ENCODE measurements around the gene IL18R1. TPM values are rescaled to one million over a fixed set of nuclear protein-coding genes. Genes with fewer than 3 reads are reported as not detected.

Gene IL18R1
- total RNA-seq, 2 experiments from 2014 or later: 19.2 to 22.1 TPM

GRCh38 chr2:102356741-102357140 lies 1.1 kb downstream of the IL18R1 start:
- peaks cover under 1% of the 10 kb centered on the region for H3K9me3 Mint-ChIP-seq
- peak overlapping the region; percentile 99 for H3K27ac Mint-ChIP-seq
- no peaks in the 10 kb centered on the region for H3K27me3 Mint-ChIP-seq
- peaks cover 51% of the 10 kb centered on the region for H3K4me1 Mint-ChIP-seq
- peaks cover 28% of the 10 kb centered on the region for H3K36me3 Mint-ChIP-seq (ENCODE audit: low read depth)
- POLR2A ChIA-PET: no interaction called here
- DNase-seq: no peak
- CTCF ChIA-PET: interaction anchor here (0.7 to 4.6 kb wide), 10 partner anchors 12 to 116 kb away, joined by 3 to 23 read pairs (median 4); no protein-coding TSS in a partner anchor
- peak overlapping the region; percentile 99 for H3K4me3 Mint-ChIP-seq

GRCh38 chr2:102357937-102358336 lies 2.3 kb downstream of the IL18R1 start:
- peaks cover 39% of the 10 kb centered on the region for H3K36me3 Mint-ChIP-seq (ENCODE audit: low read depth)
- peak overlapping the region; percentile 64 for H3K27ac Mint-ChIP-seq
- CTCF ChIA-PET: interaction anchor here (0.7 to 4.6 kb wide), 4 partner anchors 86 to 467 kb away, joined by 3 to 23 read pairs (median 3); no protein-coding TSS in a partner anchor
- H3K9me3 Mint-ChIP-seq: peaks cover 7% of the 10 kb centered on the region
- no peak for DNase-seq
- peak overlapping the region; percentile 99 for H3K4me3 Mint-ChIP-seq
- POLR2A ChIA-PET: no interaction called here
- H3K4me1 Mint-ChIP-seq: peaks cover 53% of the 10 kb centered on the region
- no peaks in the 10 kb centered on the region for H3K27me3 Mint-ChIP-seq

GRCh38 chr2:102358496-102358895 lies 2.9 kb downstream of the IL18R1 start:
- Mint-ChIP-seq H3K4me1 (peaks cover 53% of the 10 kb centered on the region), H3K9me3 (peaks cover 13% of the 10 kb centered on the region), H3K4me3 (peak overlapping the region; percentile 99), H3K27ac (peak overlapping the region; percentile 43), H3K36me3 (ENCODE audit: low read depth) (peaks cover 44% of the 10 kb centered on the region), H3K27me3 (no peaks in the 10 kb centered on the region)
- CTCF ChIA-PET: interaction anchor here (0.6 to 4.6 kb wide), 5 partner anchors 27 to 467 kb away, joined by 3 to 23 read pairs (median 3); no protein-coding TSS in a partner anchor
- POLR2A ChIA-PET: no interaction called here
- DNase-seq: no peak

GRCh38 chr2:102359527-102359926 lies 3.9 kb downstream of the IL18R1 start:
- DNase-seq: no peak
- Mint-ChIP-seq H3K27ac (peak overlapping the region; percentile 27), H3K9me3 (peaks cover 19% of the 10 kb centered on the region), H3K27me3 (no peaks in the 10 kb centered on the region), H3K36me3 (ENCODE audit: low read depth) (peaks cover 55% of the 10 kb centered on the region), H3K4me3 (no peak overlapping the region), H3K4me1 (peaks cover 51% of the 10 kb centered on the region)
- POLR2A ChIA-PET: no interaction called here
- CTCF ChIA-PET: interaction anchor here (1.2 to 4.6 kb wide), 3 partner anchors 16 to 119 kb away, joined by 3 to 23 read pairs (median 3); no protein-coding TSS in a partner anchor

- Mint-ChIP-seq H3K4me3 (no peak overlapping the region), H3K9me3 (peaks cover 36% of the 10 kb centered on the region), H3K27me3 (no peaks in the 10 kb centered on the region), H3K36me3 (ENCODE audit: low read depth) (peaks cover 70% of the 10 kb centered on the region), H3K27ac (no peak overlapping the region), H3K4me1 (peaks cover 53% of the 10 kb centered on the region)
- ChIA-PET POLR2A (no interaction called here), CTCF (interaction anchor here (1.4 kb wide), 1 partner anchor 81 kb away, joined by 3 read pairs; no protein-coding TSS in a partner anchor)
- no peak for DNase-seq
Measured at GRCh38 chr2:102361632-102362241, 6.1 kb downstream of the IL18R1 start.

GRCh38 chr2:102365763-102366162 lies 10.2 kb downstream of the IL18R1 start:
- Mint-ChIP-seq H3K4me3 (no peak overlapping the region), H3K4me1 (peaks cover 58% of the 10 kb centered on the region), H3K27me3 (no peaks in the 10 kb centered on the region), H3K36me3 (ENCODE audit: low read depth) (peaks cover 88% of the 10 kb centered on the region), H3K27ac (peak overlapping the region; percentile 82), H3K9me3 (peaks cover 45% of the 10 kb centered on the region)
- CTCF ChIA-PET: interaction anchor here (1.6 kb wide), 1 partner anchor 77 kb away, joined by 5 read pairs; no protein-coding TSS in a partner anchor
- POLR2A ChIA-PET: no interaction called here
- no peak for DNase-seq

GRCh38 chr2:102366406-102367112 lies 11.0 kb downstream of the IL18R1 start:
- no peak for DNase-seq
- peaks cover 91% of the 10 kb centered on the region for H3K36me3 Mint-ChIP-seq (ENCODE audit: low read depth)
- peak overlapping the region; percentile 82 for H3K27ac Mint-ChIP-seq
- peaks cover 45% of the 10 kb centered on the region for H3K9me3 Mint-ChIP-seq
- POLR2A ChIA-PET: no interaction called here
- peaks cover 51% of the 10 kb centered on the region for H3K4me1 Mint-ChIP-seq
- H3K27me3 Mint-ChIP-seq: no peaks in the 10 kb centered on the region
- H3K4me3 Mint-ChIP-seq: peak overlapping the region; percentile 59
- CTCF ChIA-PET: interaction anchor here (2.3 kb wide), 1 partner anchor 126 kb away, joined by 6 read pairs; no protein-coding TSS in a partner anchor

- CTCF ChIA-PET: interaction anchor here (1.1 to 2.3 kb wide), 2 partner anchors 56 to 127 kb away, joined by 3 to 6 read pairs; no protein-coding TSS in a partner anchor
- H3K4me3 Mint-ChIP-seq: peak overlapping the region; percentile 59
- H3K27ac Mint-ChIP-seq: peak overlapping the region; percentile 82
- H3K9me3 Mint-ChIP-seq: peaks cover 42% of the 10 kb centered on the region
- H3K4me1 Mint-ChIP-seq: peaks cover 48% of the 10 kb centered on the region
- POLR2A ChIA-PET: no interaction called here
- peaks cover 88% of the 10 kb centered on the region for H3K36me3 Mint-ChIP-seq (ENCODE audit: low read depth)
- no peaks in the 10 kb centered on the region for H3K27me3 Mint-ChIP-seq
- DNase-seq: peak; percentile 29
Measured at GRCh38 chr2:102367331-102367971, 11.9 kb downstream of the IL18R1 start.

GRCh38 chr2:102368461-102369109 lies 13.0 kb downstream of the IL18R1 start:
- peaks cover 86% of the 10 kb centered on the region for H3K36me3 Mint-ChIP-seq (ENCODE audit: low read depth)
- POLR2A ChIA-PET: no interaction called here
- no peak for DNase-seq
- H3K4me1 Mint-ChIP-seq: peaks cover 48% of the 10 kb centered on the region
- H3K9me3 Mint-ChIP-seq: peaks cover 33% of the 10 kb centered on the region
- H3K27me3 Mint-ChIP-seq: no peaks in the 10 kb centered on the region
- H3K4me3 Mint-ChIP-seq: peak overlapping the region; percentile 20
- H3K27ac Mint-ChIP-seq: peak overlapping the region; percentile 82
- CTCF ChIA-PET: interaction anchor here (1.1 to 2.3 kb wide), 5 partner anchors 13 to 128 kb away, joined by 3 to 6 read pairs (median 3); partner anchors contain the start of gene IL18R1

- peaks cover 31% of the 10 kb centered on the region for H3K9me3 Mint-ChIP-seq
Measured at GRCh38 chr2:102369866-102370265, 14.3 kb downstream of the IL18R1 start.

GRCh38 chr2:102376052-102376591 lies 20.5 kb downstream of the IL18R1 start:
- POLR2A ChIA-PET: no interaction called here
- H3K4me3 Mint-ChIP-seq: no peak overlapping the region

More at GRCh38 chr2:102369866-102370265, 14.3 kb downstream of the IL18R1 start:
- H3K36me3 Mint-ChIP-seq (ENCODE audit: low read depth): peaks cover 86% of the 10 kb centered on the region
- no peak for DNase-seq
- no peak overlapping the region for H3K27ac Mint-ChIP-seq
- H3K4me1 Mint-ChIP-seq: peaks cover 47% of the 10 kb centered on the region
- H3K4me3 Mint-ChIP-seq: no peak overlapping the region
- POLR2A ChIA-PET: no interaction called here
- CTCF ChIA-PET: interaction anchor here (0.6 to 1.0 kb wide), 2 partner anchors 14 to 1100 kb away, joined by 3 read pairs; partner anchors contain the start of gene IL18R1
- H3K27me3 Mint-ChIP-seq: no peaks in the 10 kb centered on the region

GRCh38 chr2:102383722-102384121 lies 28.1 kb downstream of the IL18R1 start:
- Mint-ChIP-seq H3K9me3 (peaks cover 31% of the 10 kb centered on the region), H3K27me3 (no peaks in the 10 kb centered on the region)
- CTCF ChIA-PET: no interaction called here

More at GRCh38 chr2:102376052-102376591, 20.5 kb downstream of the IL18R1 start:
- Mint-ChIP-seq H3K27ac (no peak overlapping the region), H3K4me1 (peaks cover 2% of the 10 kb centered on the region), H3K27me3 (no peaks in the 10 kb centered on the region), H3K36me3 (ENCODE audit: low read depth) (peaks cover 85% of the 10 kb centered on the region), H3K9me3 (peaks cover 28% of the 10 kb centered on the region)
- no peak for DNase-seq
- CTCF ChIA-PET: interaction anchor here (0.8 to 1.5 kb wide), 2 partner anchors 17 to 20 kb away, joined by 3 to 4 read pairs; no protein-coding TSS in a partner anchor

More at GRCh38 chr2:102383722-102384121, 28.1 kb downstream of the IL18R1 start:
- Mint-ChIP-seq H3K4me1 (peaks cover 1% of the 10 kb centered on the region), H3K36me3 (ENCODE audit: low read depth) (peaks cover 86% of the 10 kb centered on the region), H3K4me3 (no peak overlapping the region), H3K27ac (no peak overlapping the region)
- DNase-seq: no peak
- POLR2A ChIA-PET: no interaction called here
